HepG2 (cell line): ENCODE results near the gene HYAL2. TPM values are rescaled to one million over a fixed set of nuclear protein-coding genes. Genes with fewer than 3 reads are reported as not detected.
A peak's percentile ranks its signal among the peaks of the same experiment; 100 is the strongest.

Source experiments
- CENPT ChIP-seq: sonication (generic); formaldehyde crosslinking; IDR thresholded peaks from 2 replicates; pipeline ENCODE4 v1.8.0; 2022; ENCODE audit warnings: low read depth, mild to moderate bottlenecking, moderate library complexity, missing genetic modification reagents
- ELF1 ChIP-seq: sonication (generic); formaldehyde crosslinking; IDR thresholded peaks from 2 replicates; pipeline ENCODE4 v1.4.0; 2020; ENCODE audit warnings: missing genetic modification reagents
- HNRNPL ChIP-seq: fragments of 200-400 bp; formaldehyde crosslinking; IDR thresholded peaks from 2 replicates; pipeline ENCODE4 v1.6.1; 2017; ENCODE audit warnings: mild to moderate bottlenecking, low read depth, low read length
- HOXD1 ChIP-seq: sonication (generic); formaldehyde crosslinking; IDR thresholded peaks from 2 replicates; pipeline ENCODE4 v1.5.0; 2020; ENCODE audit warnings: missing genetic modification reagents
- KLF16 ChIP-seq, 2 experiments: sonication (generic) in 1 of 2; formaldehyde crosslinking in 1 of 2; IDR thresholded peaks; 2 replicates each; pipeline versions ENCODE4 v1.6.1 to v1.8.0; 2016 to 2023; ENCODE audit warnings: missing genetic modification reagents in 2 of 2, missing compliant biosample characterization in 1 of 2
- LRRFIP1 ChIP-seq: sonication (generic); formaldehyde crosslinking; conservative IDR thresholded peaks from 2 replicates; pipeline ENCODE4 v1.4.0; 2020; ENCODE audit warnings: missing genetic modification reagents
- NR2F1 ChIP-seq, 2 experiments: fragments of 450-650 bp in 1 of 2; formaldehyde crosslinking in 1 of 2; IDR thresholded peaks; 2 replicates each; pipeline versions ENCODE4 v1.5.0 to v1.6.1; 2016 to 2020; ENCODE audit warnings: mild to moderate bottlenecking in 1 of 2, missing compliant biosample characterization in 1 of 2, missing genetic modification reagents in 1 of 2, moderate library complexity in 1 of 2
- RBAK ChIP-seq: sonication (generic); formaldehyde crosslinking; IDR thresholded peaks from 2 replicates; pipeline ENCODE4 v1.5.1; 2020; ENCODE audit warnings: mild to moderate bottlenecking, missing genetic modification reagents
- RERE ChIP-seq: IDR thresholded peaks from 2 replicates; pipeline ENCODE4 v1.6.1; 2016; ENCODE audit warnings: low read depth, missing genetic modification reagents, missing compliant biosample characterization
- RFX1 ChIP-seq: fragments of 450-650 bp; IDR thresholded peaks from 2 replicates; pipeline ENCODE4 v1.6.1; 2017
- SMARCE1 ChIP-seq: fragments of 450-650 bp; IDR thresholded peaks from 2 replicates; pipeline ENCODE4 v1.6.1; 2017; ENCODE audit warnings: borderline replicate concordance
- SRF ChIP-seq: IDR thresholded peaks from 2 replicates; pipeline ENCODE4 v1.6.1; 2011; ENCODE audit warnings: mild to moderate bottlenecking, low read depth, low read length, moderate library complexity
- SRSF4 ChIP-seq: fragments of 200-400 bp; formaldehyde crosslinking; IDR thresholded peaks from one replicate; pipeline ENCODE4 v1.6.1; 2018; ENCODE audit warnings: mild to moderate bottlenecking, low read depth, low read length, moderate library complexity; ENCODE audit not compliant: poor library complexity, severe bottlenecking
- WIZ ChIP-seq: sonication (generic); formaldehyde crosslinking; IDR thresholded peaks from 2 replicates; pipeline ENCODE4 v1.5.1; 2020; ENCODE audit warnings: mild to moderate bottlenecking, missing genetic modification reagents
- ZBTB1 ChIP-seq: sonication (generic); formaldehyde crosslinking; IDR thresholded peaks from 2 replicates; pipeline ENCODE4 v1.4.0; 2020; ENCODE audit warnings: missing genetic modification reagents, borderline replicate concordance
- ZHX1 ChIP-seq: sonication (generic); formaldehyde crosslinking; IDR thresholded peaks from 2 replicates; pipeline ENCODE4 v1.8.1; 2022; ENCODE audit warnings: low read depth, mild to moderate bottlenecking, missing genetic modification reagents
- ZNF496 ChIP-seq: sonication (generic); formaldehyde crosslinking; IDR thresholded peaks from 2 replicates; pipeline ENCODE4 v1.8.1; 2023; ENCODE audit warnings: mild to moderate bottlenecking, moderate library complexity, missing genetic modification reagents; ENCODE audit not compliant: insufficient replicate concordance
- ZNF629 ChIP-seq: sonication (generic); formaldehyde crosslinking; conservative IDR thresholded peaks from 2 replicates; pipeline ENCODE4 v1.5.0; 2020; ENCODE audit warnings: missing genetic modification reagents
- ZNF740 ChIP-seq: sonication (generic); formaldehyde crosslinking; IDR thresholded peaks from 2 replicates; pipeline ENCODE4 v1.4.0; 2020; ENCODE audit warnings: missing genetic modification reagents
- ZNF773 ChIP-seq: sonication (generic); formaldehyde crosslinking; IDR thresholded peaks from 2 replicates; pipeline ENCODE4 v1.4.0; 2020; ENCODE audit warnings: missing genetic modification reagents, borderline replicate concordance
- polyA plus RNA-seq, 8 experiments: library from polyadenylated mRNA; depleted of rRNA in 3 of 8; stranded (reverse) in 7 of 8; unstranded in 1 of 8; fragments of >200 nt; fragmentation: Illumina TruSeq in 4 of 8; extraction: Trizol in 4 of 8; gene quantifications; 2 replicates each; pipeline versions ENCODE4 v1.2.1 to v1.2.3, GENCODE V29; 2011 to 2016; ENCODE audit warnings: low read depth in 4 of 8, missing spikeins in 1 of 8, mixed read lengths in 1 of 8; ENCODE audit not compliant: insufficient read depth in 1 of 8
- total RNA-seq, 5 experiments: library from RNA; depleted of rRNA; stranded (reverse); fragments of >200 nt; fragmentation: Illumina TruSeq; extraction: Trizol; gene quantifications; 2 replicates each; pipeline ENCODE4 v1.2.3, GENCODE V29; 2016; ENCODE audit warnings: low read depth in 1 of 5

HYAL2 gene
- total and polyA plus RNA-seq, 2 of the 13 experiments (the other 11 are each of a cell fraction or from before 2014, with no cell fraction given): 76.2 to 102 TPM

GRCh38 chr3:50320853-50321335, 1.7 kb downstream of the HYAL2 start (continued):
- 0 out of 2 replicates have a peak, but pooled peaks have one; percentile 13 for TF ChIP-seq RERE (CRISPR knock-in tag)
- no peak for TF ChIP-seq RFX1
- no peak for TF ChIP-seq CENPT (CRISPR knock-in tag)
- no peak for TF ChIP-seq SMARCE1
- TF ChIP-seq NR2F1 (CRISPR knock-in tag; IDR thresholded peaks at IDR 0.05): no peak
- TF ChIP-seq HOXD1: no peak
- TF ChIP-seq SRF: no peak
- 0 out of 4 replicates have a peak, but pooled peaks of 1 of the 2 experiments have one; percentile 33 for TF ChIP-seq KLF16 (CRISPR knock-in tag; IDR thresholded peaks at IDR 0.05)
- no peak for TF ChIP-seq ZHX1
- no peak for TF ChIP-seq ZNF773 (CRISPR knock-in tag)
- no peak for TF ChIP-seq ELF1 (CRISPR knock-in tag)
- no peak for TF ChIP-seq HNRNPL
- TF ChIP-seq LRRFIP1 (CRISPR knock-in tag): no peak
- TF ChIP-seq ZBTB1: no peak
- TF ChIP-seq WIZ (CRISPR knock-in tag): no peak
- no peak for TF ChIP-seq ZNF740 (CRISPR knock-in tag)
- TF ChIP-seq ZNF629 (CRISPR knock-in tag): no peak
- TF ChIP-seq ZNF496 (CRISPR knock-in tag): no peak
- no peak for TF ChIP-seq RBAK
- no peak for TF ChIP-seq SRSF4
